ENCODE measurements around the gene ZNF146. TPM values are rescaled to one million over a fixed set of nuclear protein-coding genes. Genes with fewer than 3 reads are reported as not detected.
"Not testable (repeated sequence)": the region's sequence is repeated elsewhere in the genome, so short reads cannot be mapped to it uniquely, and the experiment has no call there.

Gene ZNF146
- total RNA-seq, 2 donors from 2014 or later, result 37.8 to 71.1 TPM

DNA sequence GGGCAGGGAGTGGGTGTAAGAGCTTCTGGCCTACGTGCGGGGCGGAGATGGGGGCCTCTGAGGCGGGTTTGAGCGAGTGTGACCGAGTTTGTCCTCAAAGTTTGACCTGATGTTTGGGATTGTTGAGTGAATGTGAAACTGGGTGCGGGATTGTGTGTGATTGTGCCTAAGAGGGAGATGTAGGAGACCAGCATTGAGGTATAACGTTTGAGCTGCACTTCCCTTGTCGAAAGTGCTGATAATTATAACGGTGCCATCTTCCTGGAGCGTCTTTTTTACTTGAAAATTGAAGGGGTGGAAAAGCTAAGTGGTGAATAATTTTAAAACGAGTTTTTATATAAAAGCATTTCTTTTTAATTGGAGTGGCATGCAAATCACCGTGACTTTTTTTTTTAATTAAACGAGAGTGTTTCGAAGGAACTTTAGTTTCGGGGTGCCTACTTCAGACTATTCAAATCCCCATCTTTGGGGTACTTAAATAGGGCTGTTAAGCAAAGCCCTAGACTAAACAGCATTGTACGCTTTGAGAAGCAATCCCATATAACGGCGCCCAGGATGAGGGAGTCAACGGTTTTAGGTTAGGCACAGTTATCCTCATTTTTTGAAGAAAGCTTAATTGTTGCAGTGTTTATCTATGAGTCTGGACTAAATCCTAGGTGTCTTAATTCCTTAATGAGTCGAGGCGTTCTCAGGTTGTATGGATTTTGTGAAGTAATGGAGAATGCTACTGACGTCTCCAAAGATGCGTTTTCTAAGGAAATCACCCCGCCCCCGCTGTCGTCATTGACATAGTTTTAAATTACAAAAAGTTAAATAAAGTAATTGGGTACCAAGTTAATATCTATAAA, 594 bp downstream of the ZNF146 start:
- Histone ChIP-seq H3K9me3 (no peaks in the 10 kb centered on the region), H3K4me3 (peak overlapping the region; percentile 99), H3K36me3 (no peaks in the 10 kb centered on the region), H3K27me3 (replicated peaks; ENCODE audit: insufficient read depth) (no peaks in the 10 kb centered on the region), H3K4me1 (ENCODE audit: control insufficient read depth in 1 of 2, low read depth in 2 of 2) (peaks cover 13 to 22% of the 10 kb centered on the region in 2 donors), H3K27ac (peak overlapping the region; percentile 95 to 99)
- no peak for DNase-seq (ENCODE audit: low spot score)
- ATAC-seq (ENCODE audit: insufficient number of reproducible peaks, low FRiP score, low read depth), result no peak
- TF ChIP-seq, protein P1, sequence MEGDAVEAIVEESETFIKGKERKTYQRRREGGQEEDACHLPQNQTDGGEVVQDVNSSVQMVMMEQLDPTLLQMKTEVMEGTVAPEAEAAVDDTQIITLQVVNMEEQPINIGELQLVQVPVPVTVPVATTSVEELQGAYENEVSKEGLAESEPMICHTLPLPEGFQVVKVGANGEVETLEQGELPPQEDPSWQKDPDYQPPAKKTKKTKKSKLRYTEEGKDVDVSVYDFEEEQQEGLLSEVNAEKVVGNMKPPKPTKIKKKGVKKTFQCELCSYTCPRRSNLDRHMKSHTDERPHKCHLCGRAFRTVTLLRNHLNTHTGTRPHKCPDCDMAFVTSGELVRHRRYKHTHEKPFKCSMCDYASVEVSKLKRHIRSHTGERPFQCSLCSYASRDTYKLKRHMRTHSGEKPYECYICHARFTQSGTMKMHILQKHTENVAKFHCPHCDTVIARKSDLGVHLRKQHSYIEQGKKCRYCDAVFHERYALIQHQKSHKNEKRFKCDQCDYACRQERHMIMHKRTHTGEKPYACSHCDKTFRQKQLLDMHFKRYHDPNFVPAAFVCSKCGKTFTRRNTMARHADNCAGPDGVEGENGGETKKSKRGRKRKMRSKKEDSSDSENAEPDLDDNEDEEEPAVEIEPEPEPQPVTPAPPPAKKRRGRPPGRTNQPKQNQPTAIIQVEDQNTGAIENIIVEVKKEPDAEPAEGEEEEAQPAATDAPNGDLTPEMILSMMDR (IDR thresholded peaks at IDR 0.05), result no peak

DNA sequence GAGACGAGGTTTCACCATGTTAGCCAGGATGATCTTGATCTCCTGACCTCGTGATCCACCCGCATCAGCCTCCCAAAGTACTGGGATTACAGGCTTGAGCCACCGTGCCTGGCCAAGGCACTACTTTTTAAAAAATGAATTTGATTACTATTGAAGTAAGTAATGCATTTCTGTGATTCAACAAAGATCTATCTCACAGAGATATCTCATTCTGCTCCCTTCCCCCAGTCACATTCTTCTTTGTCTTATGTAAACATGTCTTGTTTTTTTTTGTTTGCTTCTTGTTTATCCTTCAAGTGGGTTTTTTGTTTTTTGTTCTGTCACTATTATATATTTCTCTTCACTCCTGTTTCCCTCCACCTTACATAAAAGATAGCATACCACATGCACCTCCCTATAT, 6.6 kb downstream of the ZNF146 start:
- ATAC-seq (ENCODE audit: insufficient number of reproducible peaks, low FRiP score, low read depth), result no peak
- peaks cover 8 to 32% of the 10 kb centered on the region in 2 donors for H3K4me1 ChIP-seq (ENCODE audit: control insufficient read depth in 1 of 2, low read depth in 2 of 2)

GRCh38 chr19:36222503-36222902, 7.6 kb downstream of the ZNF146 start:
- Histone ChIP-seq H3K27ac (no peak overlapping the region), H3K9me3 (no peaks in the 10 kb centered on the region), H3K36me3 (peaks cover 14% of the 10 kb centered on the region), H3K27me3 (replicated peaks; ENCODE audit: insufficient read depth) (no peaks in the 10 kb centered on the region), H3K4me1 (ENCODE audit: control insufficient read depth in 1 of 2, low read depth in 2 of 2) (peaks cover 7 to 24% of the 10 kb centered on the region in 2 donors), H3K4me3 (no peak overlapping the region)
- DNase-seq (ENCODE audit: low spot score) (no peak), ATAC-seq (ENCODE audit: insufficient number of reproducible peaks, low FRiP score, low read depth) (no peak)
- TF ChIP-seq, protein P1 (IDR thresholded peaks at IDR 0.05), result no peak

More for the DNA sequence above, 6.6 kb downstream of the ZNF146 start:
- H3K9me3 ChIP-seq, result no peaks in the 10 kb centered on the region
- DNase-seq (ENCODE audit: low spot score), result no peak
- TF ChIP-seq, protein P1 (IDR thresholded peaks at IDR 0.05), result no peak
- H3K27me3 ChIP-seq (replicated peaks; ENCODE audit: insufficient read depth), result no peaks in the 10 kb centered on the region
- H3K4me3 ChIP-seq, result no peak overlapping the region
- H3K27ac ChIP-seq, result no peak overlapping the region
- peaks cover 6% of the 10 kb centered on the region for H3K36me3 ChIP-seq

DNA sequence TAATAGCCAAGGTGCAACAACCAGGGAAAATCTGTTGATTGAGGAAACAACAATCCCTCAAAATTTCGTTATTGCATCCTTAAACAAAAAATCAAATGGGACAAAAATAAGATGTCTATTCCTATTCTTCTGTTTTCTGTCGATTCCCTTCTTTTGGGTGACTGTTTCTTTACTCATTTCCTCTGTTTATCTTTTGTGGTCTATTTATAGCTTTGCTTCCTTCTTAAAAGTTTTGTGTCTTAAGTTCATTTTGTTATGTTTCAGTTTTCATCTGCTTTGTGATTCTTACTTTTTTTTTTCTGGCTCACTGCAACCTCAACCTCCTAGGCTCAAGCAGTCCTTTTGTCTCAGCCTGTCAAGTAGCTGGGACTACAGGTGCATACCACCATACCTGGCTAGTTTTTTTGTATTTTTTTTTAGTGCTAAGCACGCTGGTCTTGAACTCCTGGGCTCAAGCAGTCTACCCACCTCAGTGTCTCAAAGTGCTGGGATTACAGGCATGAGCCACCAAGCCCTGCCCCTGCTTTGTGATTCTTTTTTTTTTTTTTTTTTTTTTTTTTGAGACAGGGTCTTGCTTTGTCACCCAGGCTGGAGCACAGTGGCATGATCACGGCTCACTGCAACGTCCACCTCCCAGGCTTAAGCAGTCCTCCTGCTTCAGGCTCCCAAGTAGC, 10.4 kb downstream of the ZNF146 start:
- Histone ChIP-seq H3K4me3 (no peak overlapping the region), H3K9me3 (peaks cover 2% of the 10 kb centered on the region), H3K4me1 (ENCODE audit: control insufficient read depth in 1 of 2, low read depth in 2 of 2) (peaks cover 7 to 24% of the 10 kb centered on the region in 2 donors), H3K36me3 (peaks cover 39% of the 10 kb centered on the region), H3K27me3 (replicated peaks; ENCODE audit: insufficient read depth) (no peaks in the 10 kb centered on the region), H3K27ac (peak overlapping the region in 1 of 2 donors; percentile 24)
- ATAC-seq (ENCODE audit: insufficient number of reproducible peaks, low FRiP score, low read depth), result no peak
- DNase-seq (ENCODE audit: low spot score), result no peak
- TF ChIP-seq, protein P1 (IDR thresholded peaks at IDR 0.05), result no peak

DNA sequence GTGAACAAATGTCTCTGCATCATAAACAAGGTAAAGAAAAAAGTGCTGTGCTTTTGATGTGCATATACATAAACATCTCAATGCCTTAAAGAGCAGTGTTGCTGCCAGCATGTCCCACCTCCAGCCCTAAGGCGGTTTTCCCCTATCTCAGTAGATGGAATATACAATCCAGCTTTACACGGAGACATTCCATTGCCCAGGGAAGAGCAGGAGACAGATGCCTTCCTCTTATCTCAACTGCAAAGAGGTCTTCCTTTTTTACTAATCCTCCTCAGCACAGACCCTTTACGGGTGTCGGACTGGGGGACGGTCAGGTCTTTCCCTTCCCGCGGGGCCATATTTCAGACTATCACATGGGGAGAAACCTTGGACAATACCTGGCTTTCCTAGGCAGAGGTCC, 18.7 kb downstream of the ZNF146 start:
- H3K36me3 ChIP-seq, result peaks cover 94% of the 10 kb centered on the region
- not testable (repeated sequence) for H3K27me3 ChIP-seq (replicated peaks; ENCODE audit: insufficient read depth)
- peaks cover 71% of the 10 kb centered on the region for H3K9me3 ChIP-seq

More for the DNA sequence above, 18.7 kb downstream of the ZNF146 start:
- not testable (repeated sequence) for H3K4me3 ChIP-seq; ATAC-seq (ENCODE audit: insufficient number of reproducible peaks, low FRiP score, low read depth); H3K4me1 ChIP-seq (ENCODE audit: control insufficient read depth in 1 of 2, low read depth in 2 of 2); DNase-seq (ENCODE audit: low spot score); H3K27ac ChIP-seq

All from thoracic aorta (tissue), 2 donors.